ENCODE data around the gene MYO16.
"Not testable (repeated sequence)": the region's sequence is repeated elsewhere in the genome, so short reads cannot be mapped to it uniquely, and the experiment has no call there.

The MYO16 gene

GRCh38 chr13:109092186-109092585 lies 462.8 kb downstream of the MYO16 start:
- not testable (repeated sequence) for DNase-seq

GRCh38 chr13:109093998-109094397 lies 464.6 kb downstream of the MYO16 start:
- no peak for DNase-seq

GRCh38 chr13:109095126-109095525 lies 465.7 kb downstream of the MYO16 start:
- DNase-seq: no peak

- DNase-seq: no peak
Observed at GRCh38 chr13:109096101-109096500, 466.7 kb downstream of the MYO16 start.

- DNase-seq: no peak
Observed at GRCh38 chr13:109100705-109101304, 471.4 kb downstream of the MYO16 start.

GRCh38 chr13:109101550-109102144 lies 472.2 kb downstream of the MYO16 start:
- no peak for DNase-seq

- DNase-seq: no peak
Observed at GRCh38 chr13:109105899-109106298, 476.5 kb downstream of the MYO16 start.

GRCh38 chr13:109110159-109110558 lies 480.7 kb downstream of the MYO16 start:
- DNase-seq: no peak

- DNase-seq: no peak
Observed at GRCh38 chr13:109111141-109111540, 481.7 kb downstream of the MYO16 start.

- DNase-seq: no peak
Observed at GRCh38 chr13:109113427-109113826, 484.0 kb downstream of the MYO16 start.

GRCh38 chr13:109114162-109114561 lies 484.8 kb downstream of the MYO16 start:
- no peak for DNase-seq

- DNase-seq: no peak
Observed at GRCh38 chr13:109114991-109115390, 485.6 kb downstream of the MYO16 start.

- DNase-seq: no peak
Observed at GRCh38 chr13:109118521-109118920, 489.1 kb downstream of the MYO16 start.

- no peak for DNase-seq
Observed at GRCh38 chr13:109119896-109120295, 490.5 kb downstream of the MYO16 start.

- no peak for DNase-seq
Observed at GRCh38 chr13:109121826-109122225, 492.4 kb downstream of the MYO16 start.

GRCh38 chr13:109123971-109124370 lies 494.6 kb downstream of the MYO16 start:
- DNase-seq: no peak

- DNase-seq: no peak
Observed at GRCh38 chr13:109126178-109126577, 496.8 kb downstream of the MYO16 start.

GRCh38 chr13:109126891-109127641 lies 497.7 kb downstream of the MYO16 start:
- peak; percentile 44 for DNase-seq

GRCh38 chr13:109128121-109128520 lies 498.7 kb downstream of the MYO16 start:
- no peak for DNase-seq

GRCh38 chr13:109130093-109130835 lies 500.9 kb downstream of the MYO16 start:
- DNase-seq: no peak

GRCh38 chr13:109131698-109132257 lies 502.4 kb downstream of the MYO16 start:
- no peak for DNase-seq

GRCh38 chr13:109135018-109135417 lies 505.6 kb downstream of the MYO16 start:
- DNase-seq: no peak

GRCh38 chr13:109136873-109137272 lies 507.5 kb downstream of the MYO16 start:
- DNase-seq: no peak
